ENCODE measurements around the gene SAMD5.

Gene SAMD5

DNA sequence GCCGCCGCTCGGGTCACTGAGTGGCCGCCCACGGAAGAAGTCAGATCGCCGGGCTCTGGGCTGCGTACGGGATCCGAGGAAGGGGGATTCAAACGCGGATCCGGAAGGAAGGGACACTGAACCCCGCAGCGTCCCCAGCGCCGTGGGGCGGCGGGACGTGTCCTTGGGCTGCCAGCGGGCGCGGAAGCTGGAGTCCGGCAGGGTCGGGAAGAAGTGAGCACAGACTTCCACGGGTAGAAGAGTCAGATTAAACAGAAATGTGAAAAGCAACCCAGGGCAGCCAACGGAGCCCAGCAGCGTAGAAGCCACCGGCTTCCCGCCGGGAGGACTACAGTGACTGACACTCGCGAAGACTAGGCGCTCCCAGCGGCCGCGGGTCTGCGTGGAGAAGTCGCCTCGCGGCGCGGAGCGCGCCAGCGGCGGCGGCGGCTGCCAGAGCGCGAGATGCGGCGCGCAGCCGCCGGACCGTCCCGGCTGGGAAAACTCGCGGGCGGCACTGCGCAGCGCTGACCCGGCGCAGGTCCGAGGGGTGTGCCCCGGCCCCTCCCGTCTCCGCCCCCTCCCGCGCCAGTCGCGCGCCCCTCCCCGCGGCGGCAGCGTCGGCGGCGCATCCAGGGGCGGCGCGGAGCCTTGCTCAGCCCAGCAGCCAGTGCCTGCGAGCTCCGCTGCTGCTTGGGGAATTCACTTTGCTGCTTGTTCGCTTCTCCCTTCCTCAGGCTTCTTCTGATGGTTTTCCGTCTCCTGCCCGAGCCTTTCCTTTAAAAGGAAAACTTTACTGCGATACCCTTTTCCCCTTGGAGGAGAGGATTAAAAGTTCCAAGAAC, at the start of gene SAMD5:
SAMD5 (plus strand) TSS at position 649 of the 824 bp plus-strand sequence. CDS start 239 bp downstream, outside the sequence.
- no peak for DNase-seq

DNA sequence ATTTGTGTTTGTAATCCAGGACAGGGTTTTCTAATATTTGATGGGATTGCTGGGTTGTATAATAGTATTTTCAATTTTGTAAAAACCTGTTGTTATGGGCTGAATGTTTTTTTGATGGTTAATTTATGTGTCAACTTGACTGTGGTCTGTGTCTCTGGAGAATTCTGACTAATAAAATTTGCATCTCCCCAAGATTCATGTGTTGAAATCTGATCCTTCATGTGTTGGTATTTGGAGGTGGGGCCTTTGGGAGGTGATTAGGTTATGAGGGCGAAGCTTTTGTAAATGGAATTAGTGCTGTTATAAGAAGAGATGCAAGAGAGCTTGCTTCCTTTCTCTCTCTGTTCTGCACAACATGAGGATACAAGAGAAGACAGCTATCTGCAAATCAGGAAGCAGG, 48.7 kb upstream of the SAMD5 start:
- DNase-seq = no peak

DNA sequence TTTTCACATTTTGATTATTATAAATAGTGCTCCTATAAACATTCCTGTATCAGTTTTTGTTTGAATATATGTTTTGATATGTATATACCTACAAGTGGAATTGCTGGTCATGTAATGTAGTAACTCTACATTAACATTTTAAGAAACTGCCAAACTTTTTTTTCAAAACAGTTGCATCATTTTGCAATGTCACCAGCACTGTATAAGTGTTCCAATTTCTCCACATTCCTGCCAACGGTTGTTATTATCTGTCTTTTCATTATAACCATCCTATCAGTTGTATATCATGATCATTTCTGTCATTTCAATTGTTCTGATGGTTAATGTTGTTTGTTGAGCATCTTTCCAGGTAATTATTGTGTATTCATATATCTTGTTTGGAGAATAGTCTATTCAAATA, 44.8 kb upstream of the SAMD5 start:
- no peak for DNase-seq

DNA sequence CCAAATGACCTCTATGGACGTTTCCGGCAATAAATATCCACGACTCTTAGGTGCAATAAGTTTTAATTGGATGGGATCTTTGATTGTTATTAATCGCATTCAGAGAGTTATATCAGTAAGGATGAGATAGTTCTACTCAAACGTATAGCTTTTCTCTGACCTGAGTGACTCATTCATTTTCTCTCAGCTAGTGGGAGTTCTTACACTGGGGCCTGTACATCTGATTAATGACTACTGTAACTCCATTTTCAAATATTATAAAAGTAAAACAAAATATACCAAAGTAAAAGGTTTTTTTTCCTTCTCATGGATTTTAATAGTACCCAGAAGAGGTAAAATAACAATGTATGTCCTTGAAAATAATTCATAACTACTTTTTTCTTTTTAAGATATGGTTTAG, 41.1 kb upstream of the SAMD5 start:
- no peak for DNase-seq

GRCh38 chr6:147467886-147468285, 40.6 kb upstream of the SAMD5 start:
- DNase-seq = no peak

- DNase-seq = no peak
These were observed 39.9 kb upstream of the SAMD5 start for GRCh38 chr6:147468634-147469033.

DNA sequence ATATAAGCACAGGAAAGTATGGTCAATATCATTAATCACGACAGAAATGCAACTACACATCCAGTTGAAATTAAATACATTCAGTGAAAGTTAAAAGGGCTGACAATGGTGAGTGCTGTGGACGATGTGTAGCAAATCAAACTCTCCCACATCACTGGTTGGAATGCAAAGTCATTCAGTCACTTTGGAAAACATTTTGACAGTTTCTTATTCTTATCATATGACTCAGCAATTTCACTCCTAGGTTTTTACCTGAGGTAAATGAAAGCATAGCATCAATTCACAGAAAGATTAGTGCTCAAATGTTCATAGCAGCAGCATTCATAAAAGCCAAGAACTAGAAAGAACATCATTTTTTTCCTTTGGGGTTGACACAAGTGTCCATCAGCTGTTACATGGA, 28.6 kb upstream of the SAMD5 start:
- no peak for DNase-seq

- no peak for DNase-seq
These were observed 21.8 kb upstream of the SAMD5 start for GRCh38 chr6:147486683-147487082.

DNA sequence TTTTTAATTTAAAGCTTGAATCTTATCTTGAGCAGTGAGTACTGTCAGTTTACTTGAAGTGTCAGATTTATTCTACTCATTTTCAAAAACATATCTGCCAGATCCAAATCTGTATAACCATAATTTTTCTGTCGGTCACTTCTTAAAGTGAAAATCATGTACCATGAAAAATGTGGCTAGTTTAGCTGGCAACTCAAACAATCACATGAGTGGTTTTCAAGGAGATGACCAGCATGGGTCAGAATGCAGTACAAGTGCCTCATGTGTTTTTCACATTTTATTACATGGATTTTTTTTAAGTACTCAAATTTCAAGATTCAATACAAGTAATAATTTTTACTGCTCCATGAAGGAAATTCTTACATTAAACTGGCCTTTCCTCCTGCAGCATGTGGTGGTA, 11.0 kb upstream of the SAMD5 start:
- DNase-seq = no peak

GRCh38 chr6:147503587-147503986, 4.9 kb upstream of the SAMD5 start:
- no peak for DNase-seq

DNA sequence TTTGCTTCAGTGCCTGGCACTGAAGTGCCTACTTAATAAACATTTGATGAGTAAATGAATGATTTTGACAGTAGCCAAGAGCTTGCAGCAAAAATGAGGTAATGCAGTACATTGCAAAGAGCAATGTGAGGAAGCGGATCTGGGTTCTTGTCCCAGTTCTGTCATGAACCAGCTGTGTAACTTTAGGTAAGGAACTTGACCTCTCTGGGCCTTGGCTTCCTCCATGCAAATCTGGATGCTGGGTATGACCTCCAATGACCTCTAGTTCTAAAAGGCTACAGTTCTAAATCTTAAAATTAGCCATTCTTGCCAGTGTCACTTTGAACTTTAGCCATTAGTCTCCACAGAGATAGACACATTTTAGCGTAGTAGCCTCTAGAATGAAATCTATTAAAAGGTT, 3.6 kb upstream of the SAMD5 start:
- no peak for DNase-seq

DNA sequence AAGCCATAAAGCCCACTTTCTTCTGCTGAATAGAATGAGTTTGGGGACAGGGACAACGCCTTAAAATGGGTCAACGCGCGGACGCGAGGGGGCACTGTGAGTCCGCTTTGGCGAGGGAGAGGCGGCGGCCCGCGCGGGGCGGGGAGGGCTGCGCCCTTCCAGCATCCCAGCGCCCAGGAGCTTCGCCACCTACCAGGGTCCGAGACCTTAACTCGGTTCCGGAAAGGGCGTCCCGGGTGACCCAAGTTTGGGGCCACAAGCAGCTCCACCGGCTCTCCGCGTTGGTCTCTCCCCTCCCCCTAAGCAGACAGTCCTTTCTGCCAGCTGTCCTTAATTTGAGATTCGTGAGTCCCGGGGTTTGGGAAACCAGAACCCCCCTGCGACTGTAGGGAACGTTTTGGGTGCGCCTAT, 1.8 kb upstream of the SAMD5 start:
- peak; percentile 17 for DNase-seq

GRCh38 chr6:147507162-147508041, 1.1 kb upstream of the SAMD5 start:
- no peak for DNase-seq

DNA sequence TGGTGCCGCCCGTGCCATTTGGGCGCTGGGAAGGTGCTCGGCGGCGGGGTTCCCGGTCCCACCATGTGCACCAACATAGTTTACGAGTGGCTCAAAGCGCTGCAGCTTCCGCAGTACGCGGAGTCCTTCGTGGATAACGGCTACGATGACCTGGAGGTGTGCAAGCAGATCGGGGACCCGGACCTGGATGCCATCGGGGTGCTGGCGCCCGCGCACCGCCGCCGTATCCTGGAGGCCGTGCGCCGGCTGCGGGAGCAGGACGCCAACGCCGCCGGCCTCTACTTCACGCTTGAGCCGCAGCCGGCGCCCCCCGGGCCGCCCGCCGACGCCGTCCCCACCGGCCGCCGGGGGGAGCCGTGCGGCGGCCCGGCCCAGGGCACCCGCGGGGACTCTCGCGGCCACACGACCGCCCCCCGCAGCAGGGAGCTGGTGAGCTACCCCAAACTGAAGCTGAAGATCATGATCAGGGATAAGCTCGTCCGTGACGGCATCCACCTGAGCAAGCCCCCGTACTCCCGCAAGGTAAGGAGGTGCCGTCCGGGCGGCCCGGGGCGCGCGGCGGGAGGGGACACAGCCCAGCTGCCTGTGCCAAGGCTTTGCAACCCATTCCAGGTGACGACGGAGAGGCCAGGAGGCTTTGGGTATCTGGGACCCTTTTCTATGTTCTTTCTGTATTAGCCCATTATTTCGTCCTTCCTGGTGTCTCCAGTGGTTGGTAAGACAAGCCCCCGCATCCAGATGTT, 547 bp downstream of the SAMD5 start:
- DNase-seq = no peak

DNA sequence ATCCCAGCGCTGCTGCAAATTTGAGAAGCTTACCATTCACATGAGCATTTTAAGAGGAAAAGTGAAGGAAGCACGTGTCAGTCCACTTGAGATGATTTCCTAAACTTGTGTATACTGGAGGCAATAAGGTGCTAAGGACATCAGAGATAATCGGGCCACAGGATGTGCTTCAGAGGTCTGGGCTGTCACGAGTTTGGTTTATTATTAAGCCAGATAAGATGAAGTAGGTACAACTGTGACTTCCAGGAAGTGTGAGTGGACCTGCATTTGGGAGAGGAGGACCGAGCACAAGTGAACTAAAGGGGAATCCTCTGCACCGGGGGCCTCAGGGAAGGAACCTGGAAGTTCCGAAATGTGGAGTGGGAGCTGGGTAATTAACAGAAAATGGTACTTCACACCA, 1.4 kb downstream of the SAMD5 start:
- DNase-seq = no peak

DNA sequence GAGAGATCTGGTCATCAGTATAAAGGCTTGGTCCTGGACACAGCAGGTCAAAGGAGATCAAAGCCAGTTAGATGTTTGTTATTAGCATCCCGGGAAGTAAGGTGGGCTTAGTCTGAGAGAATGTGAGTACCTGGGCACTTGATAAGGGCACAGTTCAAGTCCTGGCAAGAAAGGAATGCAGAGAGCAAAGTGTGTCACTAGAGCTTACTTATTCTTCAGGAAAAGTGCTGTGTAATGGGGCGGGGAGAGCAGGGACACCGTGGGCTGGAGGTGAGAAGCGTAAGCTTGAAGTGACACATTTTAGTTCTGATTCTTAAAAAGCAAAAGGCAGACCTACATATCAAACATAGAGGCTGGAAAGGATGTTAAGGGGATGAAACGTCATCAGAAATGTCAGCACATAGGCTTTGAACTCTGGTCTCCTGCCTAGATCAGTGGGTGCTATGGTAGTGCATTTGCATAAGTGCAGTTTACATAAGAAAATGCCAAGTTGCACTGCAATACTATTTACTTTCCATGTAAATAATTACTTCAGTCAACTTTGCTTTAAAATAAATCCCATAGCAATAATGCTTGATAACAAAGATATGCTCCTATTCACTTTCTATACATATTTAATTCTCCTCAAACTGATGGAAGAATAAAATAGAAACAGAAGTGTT, 2.6 kb downstream of the SAMD5 start:
- no peak for DNase-seq

GRCh38 chr6:147514831-147515230, 6.3 kb downstream of the SAMD5 start:
- DNase-seq = no peak

DNA sequence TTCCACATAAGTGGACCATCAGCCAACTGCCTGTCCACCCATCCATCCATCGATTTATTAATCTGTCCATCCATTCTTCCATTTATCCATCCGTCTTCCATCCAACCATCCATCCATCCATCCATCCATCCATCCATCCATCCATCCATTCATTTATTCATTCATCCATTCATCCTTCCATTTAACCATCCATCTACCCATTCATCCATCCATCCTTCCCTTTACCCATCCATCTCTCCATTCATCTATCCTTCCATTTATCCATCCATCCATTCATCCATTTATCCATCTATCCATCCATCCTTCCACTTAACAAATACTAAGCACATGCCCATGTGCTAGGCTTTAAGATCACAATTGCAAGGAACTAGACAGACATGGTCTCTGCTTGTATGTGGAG, 6.8 kb downstream of the SAMD5 start:
- no peak for DNase-seq

- no peak for DNase-seq
These were observed 14.1 kb downstream of the SAMD5 start for GRCh38 chr6:147522597-147522996.

DNA sequence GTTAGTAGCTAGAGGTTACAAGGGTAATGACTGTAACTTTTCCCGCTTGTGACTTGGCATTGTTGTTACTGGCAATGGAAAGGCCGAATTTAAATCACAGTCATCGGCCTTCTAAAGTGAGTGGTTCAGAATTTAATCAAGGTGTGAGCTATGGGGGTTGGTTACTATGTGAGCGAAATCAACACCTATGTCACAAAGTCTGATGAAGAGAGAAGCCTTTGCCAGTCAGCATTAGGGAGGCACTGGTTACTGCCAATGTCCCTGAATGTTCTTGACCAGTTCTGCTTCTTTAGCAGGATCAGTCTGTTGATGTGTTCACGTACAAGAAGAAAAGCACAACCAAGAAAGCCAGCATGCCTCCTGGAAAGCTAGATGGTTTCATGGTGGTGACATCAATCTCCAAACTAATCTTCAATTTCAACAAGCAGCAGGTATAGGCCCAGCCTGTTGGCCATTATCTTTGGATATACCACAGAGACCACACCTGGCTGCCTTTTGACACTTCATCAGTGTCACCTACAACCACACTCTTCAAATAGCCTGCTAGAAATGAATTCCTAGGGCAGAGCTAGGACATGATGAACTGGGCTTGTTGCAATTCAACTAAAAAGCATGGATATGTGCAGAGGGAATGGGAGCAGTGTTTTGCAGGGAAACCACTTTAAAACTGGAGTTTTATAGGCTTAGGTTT, 17.2 kb downstream of the SAMD5 start:
- no peak for DNase-seq

DNA sequence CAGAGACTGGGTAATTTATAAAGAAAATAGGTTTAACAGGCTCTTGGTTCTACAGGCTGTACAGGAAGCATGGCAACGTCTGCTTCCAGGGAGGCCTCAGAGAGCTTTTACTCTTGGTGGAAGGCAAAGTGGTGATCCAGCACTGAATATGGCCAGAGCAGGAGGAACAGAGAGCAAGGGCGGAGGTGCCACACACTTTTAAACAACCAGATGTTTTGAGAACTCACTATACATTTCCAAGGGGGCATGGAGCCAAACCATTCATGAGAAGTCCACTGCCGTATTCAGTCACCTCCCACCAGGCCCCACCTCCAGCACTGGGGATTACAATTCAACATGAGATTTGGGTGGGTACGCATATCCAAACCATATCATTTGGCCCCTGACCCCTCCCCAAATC, 18.7 kb downstream of the SAMD5 start:
- no peak for DNase-seq

- no peak for DNase-seq
These were observed 20.1 kb downstream of the SAMD5 start for GRCh38 chr6:147528511-147529145.

Data from SHP77 treated with DMSO at 0.1 percent for 48 hours (cell line).